Natural killer cell (primary cell): Measurements from ENCODE around the gene SIGLEC14. TPM values are rescaled to one million over a fixed set of nuclear protein-coding genes. Genes with fewer than 3 reads are reported as not detected.

Source experiments
- ATAC-seq, 3 donors: fragments of 150-1000 bp in 2 of 3; fragments of 200-7000 bp in 1 of 3; cut with Tn5 transposase; 1 replicate in 1 of 3; 2 replicates in 2 of 3; pipeline ENCODE4 v1.10.0; 2021; ENCODE audit warnings: mild to moderate bottlenecking in 2 of 3, moderate library complexity in 2 of 3
- DNase-seq, 2 donors: peaks; one replicate each; pipeline versions ENCODE4 v3.0.0 to v3.0.0-alpha.2; 2013 to 2021; ENCODE audit warnings: mixed read lengths in 1 of 2
- H3K27ac ChIP-seq: one replicate; pipeline ENCODE4 v1.5.1; 2013; ENCODE audit warnings: mild to moderate bottlenecking, low read length
- H3K27me3 ChIP-seq: one replicate; pipeline ENCODE4 v1.6.1; 2013; ENCODE audit warnings: low read length; ENCODE audit not compliant: control insufficient read depth, insufficient read depth
- H3K36me3 ChIP-seq: one replicate; pipeline ENCODE4 v1.6.1; 2013; ENCODE audit warnings: low read length; ENCODE audit not compliant: control insufficient read depth, insufficient read depth
- H3K4me1 ChIP-seq: one replicate; pipeline ENCODE4 v1.6.1; 2013; ENCODE audit warnings: low read length; ENCODE audit not compliant: control insufficient read depth, insufficient read depth
- H3K4me3 ChIP-seq: one replicate; pipeline ENCODE4 v1.5.1; 2013; ENCODE audit warnings: low read length
- H3K9me3 ChIP-seq: one replicate; pipeline ENCODE4 v1.6.1; 2013; ENCODE audit warnings: low read length; ENCODE audit not compliant: control insufficient read depth, insufficient read depth
- H3K27ac Mint-ChIP-seq, 2 donors: one replicate each; pipeline ENCODE4 v1.8.0; 2022; ENCODE audit warnings: mild to moderate bottlenecking in 2 of 2, mixed read lengths in 2 of 2, moderate library complexity in 1 of 2
- H3K27me3 Mint-ChIP-seq, 2 donors: one replicate each; pipeline ENCODE4 v1.8.0; 2022; ENCODE audit warnings: low read depth in 2 of 2, mixed read lengths in 2 of 2
- H3K36me3 Mint-ChIP-seq: one replicate; pipeline ENCODE4 v1.8.0; 2022; ENCODE audit warnings: mixed read lengths
- H3K4me1 Mint-ChIP-seq, 2 donors: one replicate each; pipeline ENCODE4 v1.8.0; 2022; ENCODE audit warnings: mixed read lengths in 2 of 2
- H3K4me3 Mint-ChIP-seq: one replicate; pipeline ENCODE4 v1.8.0; 2022; ENCODE audit warnings: mild to moderate bottlenecking, moderate library complexity, mixed read lengths
- H3K9me3 Mint-ChIP-seq, 2 donors: one replicate each; pipeline ENCODE4 v1.8.0; 2022; ENCODE audit warnings: mixed read lengths in 2 of 2
- WGBS: methylation state at CpG from one replicate; pipeline ENCODE4 v1.1.7; 2013; ENCODE audit warnings: missing lambda C conversion rate; ENCODE audit not compliant: insufficient coverage; 5-methylcytosine and 5-hydroxymethylcytosine counted together
- intact Hi-C: fragments of 100-400 bp; cut with micrococcal nuclease; formaldehyde crosslinking; loops from one replicate; pipeline ENCODE4 v1.14.2; 2022
- total RNA-seq, 4 donors: library from RNA; stranded (reverse); fragments of 120-200 nt in 1 of 4; gene quantifications; one replicate each; pipeline versions ENCODE4 v1.2.3 to v1.2.4, GENCODE V29; 2013 to 2022
- TF ChIP-seq, protein P1 (sequence below): fragments of 200-600 bp; IDR thresholded peaks from one replicate; pipeline ENCODE4 v1.8.0; 2022; ENCODE audit warnings: antibody characterized with exemption

SIGLEC14 gene
- total RNA-seq, 3 donors from 2014 or later (not counting 1 experiment from before 2014, with no cell fraction given): 2.7 to 4.9 (median 2.9) TPM

- WGBS: 75% methylated on average over 12 of the region's 12 CpGs
- H3K4me3 ChIP-seq: no peak overlapping the region
- no peaks in the 10 kb centered on the region for H3K9me3 ChIP-seq
- intact Hi-C loops: no loop called here
- H3K36me3 Mint-ChIP-seq: no peaks in the 10 kb centered on the region
- H3K27me3 Mint-ChIP-seq: peaks cover 30 to 59% of the 10 kb centered on the region in 2 donors
- peaks cover 24% of the 10 kb centered on the region for H3K27me3 ChIP-seq
- H3K4me3 Mint-ChIP-seq: peak overlapping the region; percentile 57
- no peak overlapping the region for H3K27ac Mint-ChIP-seq
- H3K36me3 ChIP-seq: no peaks in the 10 kb centered on the region
- no peaks in the 10 kb centered on the region for H3K9me3 Mint-ChIP-seq
- DNase-seq: no peak
- TF ChIP-seq, protein P1, sequence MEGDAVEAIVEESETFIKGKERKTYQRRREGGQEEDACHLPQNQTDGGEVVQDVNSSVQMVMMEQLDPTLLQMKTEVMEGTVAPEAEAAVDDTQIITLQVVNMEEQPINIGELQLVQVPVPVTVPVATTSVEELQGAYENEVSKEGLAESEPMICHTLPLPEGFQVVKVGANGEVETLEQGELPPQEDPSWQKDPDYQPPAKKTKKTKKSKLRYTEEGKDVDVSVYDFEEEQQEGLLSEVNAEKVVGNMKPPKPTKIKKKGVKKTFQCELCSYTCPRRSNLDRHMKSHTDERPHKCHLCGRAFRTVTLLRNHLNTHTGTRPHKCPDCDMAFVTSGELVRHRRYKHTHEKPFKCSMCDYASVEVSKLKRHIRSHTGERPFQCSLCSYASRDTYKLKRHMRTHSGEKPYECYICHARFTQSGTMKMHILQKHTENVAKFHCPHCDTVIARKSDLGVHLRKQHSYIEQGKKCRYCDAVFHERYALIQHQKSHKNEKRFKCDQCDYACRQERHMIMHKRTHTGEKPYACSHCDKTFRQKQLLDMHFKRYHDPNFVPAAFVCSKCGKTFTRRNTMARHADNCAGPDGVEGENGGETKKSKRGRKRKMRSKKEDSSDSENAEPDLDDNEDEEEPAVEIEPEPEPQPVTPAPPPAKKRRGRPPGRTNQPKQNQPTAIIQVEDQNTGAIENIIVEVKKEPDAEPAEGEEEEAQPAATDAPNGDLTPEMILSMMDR: no peak
- no peak overlapping the region for H3K27ac ChIP-seq
- no peak for ATAC-seq
- H3K4me1 ChIP-seq: peaks cover 15% of the 10 kb centered on the region
- peaks cover 6 to 23% of the 10 kb centered on the region in 2 donors for H3K4me1 Mint-ChIP-seq
These were observed 45.2 kb upstream of the SIGLEC14 start for GRCh38 chr19:51691584-51692428.

DNA sequence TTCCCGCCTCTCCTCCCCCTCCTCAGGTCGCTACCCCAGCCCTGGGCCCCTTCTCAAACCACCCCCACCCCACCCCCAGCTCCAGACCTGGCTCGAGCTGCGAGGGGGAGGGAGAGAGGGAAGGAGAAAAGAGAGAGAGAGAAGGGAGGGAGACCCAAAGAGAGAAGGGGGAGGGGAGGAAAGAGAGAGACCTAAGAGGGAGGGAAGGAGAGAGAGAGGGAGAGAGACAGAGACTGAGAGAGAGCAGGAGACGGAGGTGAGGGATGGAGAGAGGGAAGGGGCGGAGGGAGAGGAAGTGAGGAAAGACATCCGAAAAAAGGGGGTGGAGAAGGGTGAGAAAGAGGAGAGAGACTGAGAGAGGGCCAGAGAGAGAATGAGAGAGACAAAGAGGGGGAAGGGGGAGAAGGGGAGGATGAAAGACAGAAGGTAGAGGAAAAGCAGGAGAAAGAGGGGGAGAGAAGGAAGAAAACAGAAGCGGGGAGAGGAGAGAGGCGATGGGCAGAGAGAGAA, 44.5 kb upstream of the SIGLEC14 start:
- no peak for ATAC-seq

DNA sequence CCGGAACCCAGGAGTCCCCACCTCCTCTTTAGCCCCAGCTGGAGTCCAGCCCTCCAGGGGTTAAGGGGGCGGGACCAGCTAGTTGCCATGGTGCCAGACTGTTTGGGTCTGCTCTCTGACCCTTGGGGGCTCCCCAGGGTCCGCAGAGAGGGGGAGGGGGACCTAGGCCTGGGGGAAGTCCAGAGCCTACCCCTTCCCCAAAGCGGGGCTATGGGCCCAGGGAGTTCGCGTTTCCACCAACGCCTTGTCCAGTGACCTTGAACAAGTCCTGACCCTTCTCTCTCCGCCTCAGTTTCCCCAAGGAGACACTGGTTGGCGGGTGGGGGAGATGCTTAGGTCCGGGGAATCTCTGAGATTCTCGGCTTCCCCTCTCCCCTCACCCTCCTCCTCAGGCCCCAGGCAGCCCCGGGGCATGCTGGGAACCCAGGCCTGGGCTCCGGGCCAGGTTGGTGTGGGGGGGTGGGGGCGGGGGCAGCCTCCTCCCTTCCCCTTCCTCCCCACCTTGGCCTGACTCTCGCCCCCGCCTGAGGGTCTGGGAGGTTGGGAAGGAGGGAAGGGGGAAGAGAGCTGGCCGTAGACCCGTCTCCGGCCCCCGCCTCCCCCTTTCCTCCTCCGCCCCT, 43.9 kb upstream of the SIGLEC14 start:
- H3K27ac Mint-ChIP-seq: no peak overlapping the region

More for the DNA sequence above, 44.5 kb upstream of the SIGLEC14 start:
- H3K4me1 ChIP-seq: peaks cover 15% of the 10 kb centered on the region
- Mint-ChIP-seq H3K36me3 (no peaks in the 10 kb centered on the region), H3K27ac (no peak overlapping the region), H3K27me3 (peaks cover 37 to 60% of the 10 kb centered on the region in 2 donors), H3K9me3 (no peaks in the 10 kb centered on the region), H3K4me1 (peaks cover 6 to 23% of the 10 kb centered on the region in 2 donors), H3K4me3 (peak overlapping the region; percentile 57)
- H3K27ac ChIP-seq: no peak overlapping the region
- WGBS: 35% methylated on average over 7 of the region's 9 CpGs
- intact Hi-C loops: no loop called here
- DNase-seq: no peak
- no peaks in the 10 kb centered on the region for H3K9me3 ChIP-seq
- peak overlapping the region; percentile 40 for H3K4me3 ChIP-seq
- H3K36me3 ChIP-seq: no peaks in the 10 kb centered on the region
- TF ChIP-seq, protein P1: no peak
- H3K27me3 ChIP-seq: peaks cover 24% of the 10 kb centered on the region

More for the DNA sequence above, 43.9 kb upstream of the SIGLEC14 start:
- no peaks in the 10 kb centered on the region for H3K36me3 Mint-ChIP-seq
- TF ChIP-seq, protein P1: no peak
- Histone ChIP-seq H3K27ac (peak overlapping the region; percentile 56), H3K9me3 (peaks cover under 1% of the 10 kb centered on the region), H3K4me1 (peaks cover 15% of the 10 kb centered on the region), H3K27me3 (peaks cover 24% of the 10 kb centered on the region), H3K4me3 (peak overlapping the region; percentile 40), H3K36me3 (no peaks in the 10 kb centered on the region)
- WGBS: 2% methylated on average over 7 of the region's 21 CpGs
- H3K4me1 Mint-ChIP-seq: peaks cover 6 to 23% of the 10 kb centered on the region in 2 donors
- DNase-seq (peak in 1 of 2 donors; percentile 79), ATAC-seq (peak; percentile 75 to 80 (median 77))
- H3K27me3 Mint-ChIP-seq: peaks cover 43 to 58% of the 10 kb centered on the region in 2 donors
- no peaks in the 10 kb centered on the region for H3K9me3 Mint-ChIP-seq
- intact Hi-C loops: no loop called here
- peak overlapping the region; percentile 63 for H3K4me3 Mint-ChIP-seq
